Stomach (tissue), 4 donors: Measurements from ENCODE around the gene SLC9A6.

Experiments used
- CTCF ChIP-seq, 7 experiments: fragments of 450-650 bp in 4 of 7; fragments of 200-600 bp in 3 of 7; sonication (generic) in 3 of 7; IDR thresholded peaks; one replicate each; pipeline ENCODE4 v1.5.1; 2016 to 2019; ENCODE audit warnings: antibody characterized with exemption in 7 of 7, control low read depth in 2 of 7, mild to moderate bottlenecking in 1 of 7
- POLR2A ChIP-seq, 4 donors: fragments of 450-650 bp; IDR thresholded peaks; one replicate each; pipeline ENCODE4 v1.6.1; 2016; ENCODE audit warnings: antibody characterized with exemption in 4 of 4, control low read depth in 2 of 4, mild to moderate bottlenecking in 1 of 4, moderate library complexity in 1 of 4

GRCh38 chrX:136065044-136065671, 79.9 kb downstream of the SLC9A6 start:
- no peak for TF ChIP-seq CTCF (IDR thresholded peaks at IDR 0.05)
- no peak for TF ChIP-seq POLR2A (IDR thresholded peaks at IDR 0.05)
